Activated T-helper 9 cell treated with anti-CD3 and anti-CD28 coated beads, Interleukin-2, amount 50 U/mL, for 16 hours (primary cell): ENCODE results near the gene AKR1C3.
"Not testable (repeated sequence)": the region's sequence is repeated elsewhere in the genome, so short reads cannot be mapped to it uniquely, and the experiment has no call there.

Experiments
- DNase-seq: peaks from one replicate; pipeline ENCODE4 v3.0.0-alpha.2; 2020; ENCODE audit warnings: low read depth

The AKR1C3 gene

DNA sequence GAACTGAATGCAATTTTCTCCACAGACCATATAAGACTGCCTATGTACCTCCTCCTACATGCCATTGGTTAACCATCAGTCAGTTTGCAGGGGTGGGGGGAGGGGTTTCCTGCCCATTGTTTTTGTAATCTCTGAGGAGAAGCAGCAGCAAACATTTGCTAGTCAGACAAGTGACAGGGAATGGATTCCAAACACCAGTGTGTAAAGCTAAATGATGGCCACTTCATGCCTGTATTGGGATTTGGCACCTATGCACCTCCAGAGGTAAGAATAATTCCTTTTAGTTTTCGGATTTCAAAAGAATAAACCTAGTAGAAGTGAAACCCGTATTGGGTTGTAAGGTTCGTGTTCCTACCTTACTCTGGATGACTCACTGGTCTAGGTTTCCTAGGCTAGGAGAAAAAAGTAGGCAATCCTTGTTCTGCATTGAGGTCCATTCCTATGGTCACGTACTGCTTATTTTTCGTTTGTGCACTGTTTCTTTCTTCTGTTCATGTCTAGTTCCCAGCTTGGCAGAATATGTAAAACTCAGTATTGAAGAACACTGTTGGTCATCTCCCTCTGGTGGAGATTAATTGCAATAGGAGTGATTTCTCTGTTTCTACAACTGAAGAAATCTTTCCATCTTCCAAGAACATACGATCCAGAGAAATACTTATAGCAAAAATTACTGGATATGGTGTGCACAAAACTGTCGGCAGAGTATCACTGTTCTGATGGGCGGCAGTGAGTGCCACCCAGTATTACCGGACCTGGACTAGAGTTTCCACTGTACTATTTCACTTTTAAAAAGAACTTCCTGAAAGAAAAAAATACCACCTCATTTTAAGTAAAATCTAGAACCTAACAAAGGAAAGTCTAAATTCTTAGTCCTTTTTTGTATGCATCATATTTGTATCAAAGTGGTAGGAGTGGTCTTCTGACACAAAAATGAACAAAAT is at the start of gene AKR1C3:
TSS of gene AKR1C3 (plus strand) at position 150 of the 941 bp plus-strand sequence. CDS start at position 181, 31 bp downstream.
- no peak for DNase-seq

DNA sequence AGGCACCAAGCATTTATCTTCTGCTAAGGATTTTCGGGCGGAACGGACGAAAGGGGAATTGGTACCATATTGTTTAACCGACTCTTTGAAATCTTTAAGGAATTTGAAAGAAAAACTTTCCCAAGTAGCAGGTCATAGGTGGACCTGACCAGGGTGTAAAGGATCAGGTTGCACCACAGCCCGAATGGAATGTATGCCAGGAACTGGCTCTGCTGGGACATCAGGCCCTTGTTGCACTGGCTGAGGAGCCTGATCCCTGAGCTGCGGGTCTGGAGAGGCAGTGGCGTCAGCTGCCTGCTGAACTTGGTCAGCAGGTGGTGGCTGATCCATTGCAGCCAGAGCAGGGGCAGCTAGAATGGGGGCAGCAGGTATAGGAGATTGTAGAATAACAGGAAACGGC is 49.1 kb upstream of the AKR1C3 start:
- DNase-seq = no peak

DNA sequence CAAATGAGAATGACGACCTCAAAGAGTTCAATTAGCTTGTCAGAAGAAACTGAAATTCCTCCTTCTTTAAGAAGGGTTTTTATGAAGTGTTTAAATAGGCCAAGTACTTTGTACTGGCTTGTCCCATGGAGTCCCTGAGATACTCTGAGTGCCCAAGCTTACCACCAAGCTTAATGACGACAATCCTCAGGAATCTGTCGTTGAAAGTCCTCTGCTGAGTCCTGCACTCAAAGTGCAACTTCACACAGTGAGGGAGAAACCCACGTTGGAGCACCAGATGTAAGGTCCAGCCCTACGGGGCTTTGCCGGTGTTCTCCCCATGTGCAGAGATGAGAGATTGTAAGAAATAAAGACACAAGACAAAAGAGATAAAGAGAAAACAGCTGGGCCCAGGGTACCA is 47.8 kb upstream of the AKR1C3 start:
- DNase-seq = no peak

DNA sequence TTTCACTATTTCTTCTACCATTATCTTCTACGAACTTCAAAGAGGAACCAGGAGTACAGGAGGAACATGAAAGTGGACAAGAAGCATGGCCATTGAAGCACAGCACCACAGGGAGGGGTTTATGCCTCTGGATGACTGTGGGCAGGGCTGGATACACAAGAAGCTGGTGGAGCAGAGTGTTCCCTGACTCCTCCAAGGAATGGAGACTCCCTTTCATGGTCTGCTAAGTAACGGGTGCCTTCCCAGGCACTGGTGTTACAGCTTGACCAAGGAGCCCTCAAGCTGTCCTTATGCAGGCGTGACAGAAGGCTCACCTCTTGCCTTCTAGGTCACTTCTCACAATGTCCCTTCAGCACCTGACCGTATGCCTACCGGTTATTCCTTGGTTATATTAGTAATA is 47.2 kb upstream of the AKR1C3 start:
- DNase-seq = not testable (repeated sequence)

DNA sequence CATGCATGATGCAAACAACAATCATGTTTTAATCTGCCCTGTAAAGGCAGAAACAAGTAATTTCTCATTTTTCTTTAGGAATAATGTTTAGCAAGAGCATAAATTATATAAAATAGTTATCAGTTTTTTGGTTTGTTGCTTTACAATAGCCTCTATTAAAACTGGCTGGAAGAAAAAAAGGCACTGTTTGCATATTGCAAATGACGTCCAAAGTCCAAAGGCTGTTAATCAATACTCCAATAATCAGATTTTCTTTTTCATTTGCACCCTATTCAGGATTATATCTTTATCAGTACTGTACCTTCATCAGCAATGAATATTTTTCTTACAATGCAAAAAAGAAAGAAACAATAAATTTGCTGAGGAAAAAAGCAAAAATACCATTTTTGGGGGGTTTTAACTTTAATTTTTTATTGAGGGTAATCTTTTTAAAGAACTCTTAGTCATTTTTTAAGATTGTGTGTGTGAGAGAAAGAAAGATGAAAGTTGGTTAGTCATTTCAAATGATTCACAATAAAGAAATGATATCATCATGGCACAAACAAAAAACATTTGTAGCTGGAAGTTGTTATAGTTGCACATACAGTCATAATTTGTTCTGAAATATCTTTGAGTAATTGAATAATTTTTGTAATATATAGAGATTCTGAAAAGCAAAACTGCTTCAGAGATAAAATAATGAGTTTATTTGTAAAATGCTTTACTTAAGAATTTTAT is 46.1 kb upstream of the AKR1C3 start:
- DNase-seq = no peak

DNA sequence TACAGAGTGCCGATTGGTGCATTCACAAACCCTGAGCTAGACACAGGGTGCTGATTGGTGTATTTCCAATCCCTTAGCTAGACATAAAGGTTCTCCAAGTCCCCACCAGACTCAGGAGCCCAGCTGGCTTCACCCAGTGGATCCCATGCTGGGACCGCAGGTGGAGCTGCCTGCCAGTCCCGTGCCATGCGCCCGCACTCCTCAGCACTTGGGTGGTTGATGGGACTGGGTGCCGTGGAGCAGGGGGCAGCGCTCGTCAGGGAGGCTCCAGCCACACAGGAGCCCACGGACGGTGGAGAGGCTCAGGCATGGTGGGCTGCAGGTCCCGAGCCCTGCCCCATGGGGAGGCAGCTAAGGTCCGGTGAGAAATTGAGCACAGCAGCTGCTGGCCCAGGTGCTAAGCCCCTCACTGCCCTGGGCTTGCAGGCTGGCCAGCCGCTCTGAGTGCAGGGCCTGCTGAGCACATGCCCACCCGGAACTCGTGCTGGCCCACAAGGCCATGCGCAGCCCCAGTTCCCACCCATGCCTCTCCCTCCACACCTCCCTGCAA is 41.2 kb upstream of the AKR1C3 start:
- DNase-seq = not testable (repeated sequence)

DNA sequence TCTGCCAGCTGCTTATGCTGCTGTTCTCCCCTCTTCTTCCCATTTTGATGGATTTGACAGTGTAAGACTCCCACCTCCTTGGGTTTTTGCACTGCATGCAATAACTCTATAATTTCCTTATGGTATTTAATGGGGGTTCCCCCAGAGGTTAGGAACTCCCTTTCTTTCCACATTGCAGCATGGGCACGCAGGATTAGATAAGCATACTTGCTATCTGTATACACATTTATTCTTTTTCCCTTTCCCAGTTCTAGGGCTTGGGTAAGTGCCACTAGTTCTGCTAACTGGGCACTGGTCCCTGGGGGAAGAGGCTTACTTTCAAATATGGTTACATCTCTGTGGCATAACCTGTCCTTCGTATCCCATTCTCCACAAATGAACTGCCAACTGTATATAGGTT is 39.4 kb upstream of the AKR1C3 start:
- DNase-seq = not testable (repeated sequence)

DNA sequence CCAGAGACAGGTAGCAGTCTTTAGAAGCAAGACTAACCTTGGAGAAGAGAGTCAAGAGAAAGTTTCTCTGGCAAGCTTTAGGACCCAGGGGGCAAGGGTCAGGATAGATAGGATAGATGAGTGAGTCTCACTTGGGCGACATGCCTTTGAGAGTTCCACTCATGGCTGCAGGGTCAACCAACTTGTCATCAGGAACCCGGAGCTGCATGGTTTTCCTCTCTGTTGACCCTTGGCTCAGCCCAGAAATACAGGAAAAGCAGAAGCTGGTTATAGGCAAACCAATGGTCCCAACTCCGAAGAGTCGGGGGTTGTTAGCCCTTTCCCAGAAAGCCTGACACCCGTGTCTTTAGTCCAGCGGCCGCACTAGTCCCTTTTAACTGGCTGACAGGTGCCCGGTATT is 34.9 kb upstream of the AKR1C3 start:
- DNase-seq = not testable (repeated sequence)

DNA sequence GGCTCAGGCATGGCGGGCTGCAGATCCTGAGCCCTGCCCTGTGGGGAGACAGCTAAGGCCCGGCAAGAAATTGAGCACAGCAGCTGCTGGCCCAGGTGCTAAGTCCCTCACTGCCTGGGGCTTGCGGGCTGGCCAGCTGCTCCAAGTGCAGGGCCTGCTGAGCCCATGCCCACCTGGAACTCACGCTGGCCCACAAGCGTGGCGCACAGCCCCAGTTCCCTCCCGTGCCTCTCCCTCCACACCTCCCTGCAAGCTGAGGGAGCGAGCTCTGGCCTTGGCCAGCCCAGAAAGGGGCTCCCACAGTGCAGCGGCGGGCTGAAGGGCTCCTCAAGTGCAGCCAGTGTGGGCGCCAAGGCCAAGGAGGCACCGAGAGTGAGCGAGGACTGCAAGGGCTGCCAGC is 33.4 kb upstream of the AKR1C3 start:
- not testable (repeated sequence) for DNase-seq

DNA sequence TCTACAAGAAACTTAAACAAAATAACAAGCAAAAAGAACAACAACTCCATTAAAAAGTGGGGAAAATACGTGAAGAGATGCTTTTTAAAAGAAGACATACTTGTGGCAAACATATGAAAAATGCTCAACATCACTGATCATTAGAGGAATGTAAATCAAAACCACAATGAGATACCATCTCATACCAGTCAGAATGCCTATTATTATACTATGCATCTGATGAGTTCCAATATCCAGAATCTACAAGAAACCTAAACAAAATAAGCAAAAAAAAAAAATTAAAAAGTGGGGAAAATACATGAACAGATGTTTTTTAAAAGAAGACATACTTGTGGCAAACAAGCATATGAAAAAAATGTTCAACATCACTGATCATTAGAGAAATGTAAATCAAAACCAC is 29.6 kb upstream of the AKR1C3 start:
- no peak for DNase-seq

DNA sequence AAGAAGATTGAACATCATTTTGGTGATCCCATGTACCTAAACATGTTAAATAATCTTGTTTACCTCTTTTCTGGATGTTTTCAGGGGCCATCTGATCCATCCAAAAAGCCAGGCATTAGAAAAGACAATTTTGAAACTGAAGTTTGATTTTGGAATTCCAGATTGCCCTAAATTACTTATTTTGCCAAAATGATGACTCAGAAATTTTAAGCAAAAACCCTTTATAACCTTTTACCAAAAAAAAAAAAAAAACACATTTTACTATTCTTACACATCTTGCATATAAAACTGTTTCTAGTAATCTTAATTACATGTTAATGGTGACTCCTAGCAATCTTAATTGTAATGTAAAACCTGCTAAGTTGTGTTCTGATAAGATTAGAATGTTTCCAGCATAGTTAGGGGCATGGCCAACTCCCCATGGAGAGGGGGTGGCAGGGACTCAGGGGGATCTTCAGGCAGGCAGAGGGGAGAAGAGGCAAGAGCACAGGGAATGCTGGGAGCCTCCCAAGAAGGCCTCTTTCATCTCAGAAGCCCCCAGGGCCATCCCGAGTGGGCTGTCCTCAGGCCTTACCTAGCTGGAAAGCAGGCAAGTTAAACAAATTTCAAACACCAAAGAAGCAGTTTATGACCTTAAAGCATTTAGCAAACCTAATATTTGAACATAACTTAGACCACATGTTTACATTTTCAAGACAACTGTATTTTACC is 25.8 kb upstream of the AKR1C3 start:
- no peak for DNase-seq

DNA sequence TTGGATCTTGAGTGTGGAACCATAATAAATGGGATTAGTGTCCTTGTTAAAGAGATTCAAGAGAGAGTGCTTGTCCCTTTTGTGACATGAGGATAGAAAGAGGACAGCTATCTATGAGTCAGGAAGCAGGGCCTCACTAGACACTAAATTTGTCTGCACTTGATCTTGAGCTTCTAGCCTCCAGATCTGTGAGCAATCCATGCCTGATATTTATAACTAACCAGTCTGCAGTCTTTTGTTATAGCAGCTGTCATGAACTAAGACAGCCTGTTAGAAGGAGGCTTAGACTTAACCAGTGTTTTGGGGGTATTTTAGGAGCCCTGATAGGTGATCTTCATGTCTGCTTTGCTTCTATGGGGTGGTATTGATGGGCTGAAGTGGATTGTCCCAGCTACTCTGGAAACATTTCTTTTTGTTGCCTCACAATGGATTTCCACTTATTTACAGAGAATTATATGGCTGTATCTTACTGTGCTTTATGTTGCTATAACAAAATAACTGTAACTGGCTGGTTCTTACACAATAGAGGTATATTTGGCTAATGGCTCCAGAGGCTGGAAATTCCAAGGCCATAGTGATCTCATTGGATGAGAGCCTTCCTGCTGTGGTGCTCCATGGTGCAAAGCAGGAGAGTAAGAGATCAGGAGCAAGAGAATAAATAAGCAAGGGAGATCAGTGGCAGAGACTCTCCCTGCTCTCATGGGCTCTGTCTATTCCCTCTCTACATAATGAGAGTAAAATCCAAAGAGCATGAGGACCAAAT is 23.4 kb upstream of the AKR1C3 start:
- DNase-seq = no peak

DNA sequence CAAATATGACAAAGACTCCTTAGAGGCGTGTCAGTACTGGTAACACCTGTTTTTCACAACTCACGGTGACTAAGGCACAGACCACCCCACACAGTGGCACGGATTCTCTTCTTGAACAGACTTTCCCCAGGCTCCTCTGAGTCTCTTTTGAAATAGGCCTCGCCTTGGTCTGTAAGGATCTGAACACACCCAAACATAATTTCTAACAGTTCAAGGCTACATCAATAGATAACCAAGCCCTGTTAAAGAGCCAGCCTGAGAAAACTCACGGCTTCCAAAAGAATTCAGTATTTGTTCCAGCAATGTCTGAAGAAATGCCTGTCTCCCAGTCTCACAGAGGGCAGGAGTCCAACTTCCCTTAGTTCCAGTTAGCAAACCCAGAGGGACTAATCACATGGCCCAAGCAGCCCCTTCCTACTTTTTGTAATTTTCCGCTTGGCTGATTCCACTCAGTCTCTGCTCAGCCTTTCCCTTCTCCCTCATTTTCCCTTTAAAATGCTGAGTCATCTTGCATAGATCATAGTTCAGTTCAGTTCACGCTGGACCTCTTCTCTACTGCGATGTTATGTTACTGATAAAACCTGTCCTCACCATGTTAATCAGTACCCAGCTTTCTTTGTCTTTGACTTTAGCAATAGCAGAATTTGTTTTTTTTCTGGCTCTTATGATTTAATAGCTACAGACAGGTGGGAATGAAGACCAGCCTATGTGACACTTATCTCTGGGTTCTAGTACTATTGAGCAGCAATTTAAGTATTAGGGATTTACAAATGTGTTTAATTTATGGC is 22.6 kb upstream of the AKR1C3 start:
- DNase-seq = no peak

DNA sequence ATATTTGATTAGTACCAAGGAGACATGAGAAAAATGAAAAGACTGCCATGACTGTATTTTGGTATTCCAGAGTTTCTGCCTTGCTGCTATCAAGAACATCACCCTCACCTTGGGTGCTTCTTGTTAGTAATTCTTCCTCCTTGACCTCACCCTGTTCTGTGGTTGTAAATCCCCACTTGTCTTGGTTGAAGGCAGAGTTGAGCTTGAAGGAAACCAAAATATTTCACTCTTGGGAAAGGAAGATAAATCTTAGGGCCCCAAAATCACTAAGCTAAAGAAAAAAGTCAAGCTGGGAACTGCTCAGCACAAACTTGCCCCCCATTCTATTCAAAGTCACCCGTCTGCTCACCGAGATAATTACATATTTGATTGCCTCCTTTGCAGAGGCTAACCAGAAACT is 20.6 kb upstream of the AKR1C3 start:
- DNase-seq = no peak

DNA sequence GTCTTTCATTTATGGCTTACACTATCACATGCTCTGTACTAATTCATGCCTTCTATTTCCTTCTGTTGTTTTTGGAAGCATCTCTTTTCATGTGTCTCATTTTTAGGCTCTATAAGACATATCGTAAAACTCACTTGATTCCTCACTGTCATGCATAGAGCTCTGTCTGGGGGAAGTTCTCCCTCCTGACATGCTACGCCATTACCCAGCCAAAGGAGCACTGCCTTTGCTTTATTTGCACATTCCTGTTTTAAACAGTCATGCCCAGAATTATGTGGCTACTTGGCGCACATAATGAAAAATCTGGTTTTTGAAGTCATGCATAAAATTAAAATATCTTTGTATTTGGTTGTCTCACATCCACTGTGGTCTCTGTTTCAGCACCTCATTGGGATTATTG is 17.6 kb upstream of the AKR1C3 start:
- DNase-seq = no peak

DNA sequence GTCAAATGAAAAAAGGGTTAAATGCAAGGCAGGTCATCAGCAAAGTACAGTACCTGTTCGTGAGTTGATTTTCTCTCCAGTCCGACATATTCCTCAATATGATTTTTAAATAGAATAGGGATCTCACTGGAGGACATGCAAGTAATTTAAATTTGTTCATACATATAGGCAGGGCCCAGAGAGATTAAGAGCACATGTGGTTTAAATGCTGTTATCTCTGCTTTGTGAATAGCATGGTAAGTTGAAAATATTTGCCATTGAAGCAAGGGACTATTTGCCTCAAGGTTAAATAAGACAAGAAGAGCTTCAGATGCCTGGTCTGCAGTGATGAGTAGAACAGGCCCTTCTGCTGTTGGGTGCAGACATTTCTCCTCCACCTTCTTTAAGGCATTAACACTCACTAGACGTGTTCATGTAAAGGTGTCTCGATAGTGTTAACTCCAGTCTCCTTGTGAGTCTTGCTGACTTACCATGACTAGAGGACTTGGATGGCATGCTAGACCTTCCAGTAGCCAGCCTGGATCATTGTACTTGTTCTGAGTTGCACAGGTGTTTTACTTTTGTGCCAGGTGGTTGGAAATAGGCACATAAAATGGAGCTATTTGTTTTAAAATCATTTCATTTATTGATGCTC is 15.6 kb upstream of the AKR1C3 start:
- DNase-seq = no peak

DNA sequence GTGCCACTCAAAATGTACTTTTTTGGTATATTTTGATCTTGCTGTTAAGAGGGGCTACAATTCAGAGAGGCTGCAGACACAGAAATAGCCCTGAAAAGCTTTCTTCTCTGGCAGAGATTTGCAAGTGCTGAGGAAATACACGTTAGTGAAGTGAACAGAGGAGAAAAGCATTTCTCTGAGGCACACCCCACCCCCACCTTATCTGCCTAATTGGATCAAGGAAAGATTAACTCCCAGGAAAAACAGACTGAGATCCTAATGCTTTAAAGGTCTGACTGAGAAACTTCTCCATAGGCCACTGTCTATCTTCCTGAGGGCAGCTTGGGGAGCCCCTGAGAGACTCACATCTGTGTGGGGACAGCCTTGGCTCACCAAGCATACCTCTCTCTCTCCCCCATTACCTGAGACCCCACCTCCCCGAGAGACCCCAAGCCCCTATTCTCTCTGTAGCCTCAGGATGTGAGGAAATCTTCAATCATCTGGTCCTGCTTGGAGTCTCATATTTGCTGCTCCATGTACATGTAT is 14.8 kb upstream of the AKR1C3 start:
- no peak for DNase-seq

DNA sequence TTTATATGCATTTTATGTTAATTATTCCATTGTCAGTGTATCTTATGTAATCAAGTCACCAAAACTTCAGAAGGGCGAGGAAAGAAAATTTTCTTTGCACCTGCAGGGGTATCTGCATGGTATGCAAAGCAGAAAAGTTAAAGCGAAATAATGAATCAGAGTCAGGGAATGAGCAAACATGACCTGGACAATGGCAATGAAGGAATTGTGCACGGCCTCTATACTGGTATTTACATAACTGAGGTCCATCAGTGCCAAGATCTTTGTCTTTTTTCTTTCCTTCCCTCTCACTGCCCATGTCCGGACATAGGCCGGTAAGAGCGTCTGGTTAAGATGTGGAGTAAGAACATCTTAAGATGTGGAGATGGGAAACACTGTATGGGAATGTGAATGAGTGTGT is 14.4 kb upstream of the AKR1C3 start:
- no peak for DNase-seq

DNA sequence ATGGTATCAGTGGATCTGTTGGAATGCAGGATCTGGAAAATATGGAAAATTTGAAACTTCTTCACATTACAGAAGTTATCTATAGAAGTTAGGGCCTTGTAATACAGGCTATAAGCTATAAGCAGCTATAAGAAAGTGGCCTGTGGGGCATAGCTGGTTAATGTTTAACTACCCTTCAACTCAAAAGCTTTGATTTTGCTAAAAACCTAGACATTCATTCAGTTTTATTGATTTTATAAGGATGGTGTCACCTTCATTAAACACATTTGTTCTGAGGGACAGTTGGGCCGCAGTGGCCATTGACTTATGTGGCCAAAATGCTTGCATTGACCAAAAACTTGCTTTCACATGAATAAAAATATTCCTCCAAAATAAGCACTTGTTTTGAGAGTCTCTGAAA is 13.1 kb upstream of the AKR1C3 start:
- DNase-seq = no peak

DNA sequence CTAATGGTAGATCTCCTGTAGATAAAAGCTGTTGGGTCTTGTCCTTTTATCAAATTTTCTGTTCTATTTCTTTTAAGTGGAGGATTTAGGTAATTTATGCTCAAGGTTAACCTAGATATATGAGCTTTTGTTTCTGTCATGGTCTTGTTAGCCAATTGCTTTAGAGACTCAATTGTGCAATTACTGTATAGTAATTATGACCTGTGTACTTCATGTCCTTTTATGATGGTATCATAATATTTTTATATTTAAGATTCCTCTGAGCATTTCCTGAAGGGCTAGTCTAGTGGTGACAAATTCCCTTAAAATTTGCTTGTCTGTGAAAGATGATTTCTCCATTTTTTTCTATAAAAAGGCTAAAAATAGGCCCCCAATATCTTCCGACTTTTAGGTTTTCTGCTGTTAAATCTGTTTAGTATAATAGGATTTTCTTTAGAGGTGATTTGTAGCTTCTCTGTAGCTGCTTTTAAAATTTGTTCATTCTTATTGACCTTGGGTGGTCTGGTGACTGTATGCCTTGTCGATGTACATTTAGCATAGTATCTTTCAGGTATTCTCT is 5.4 kb upstream of the AKR1C3 start:
- no peak for DNase-seq
